Suprapubic skin (tissue), 4 donors: ENCODE measurements around the gene POLR3H. TPM values are rescaled to one million over a fixed set of nuclear protein-coding genes. Genes with fewer than 3 reads are reported as not detected.
"Not testable (repeated sequence)": the region's sequence is repeated elsewhere in the genome, so short reads cannot be mapped to it uniquely, and the experiment has no call there.

Source experiments
- DNase-seq, 2 donors: peaks; one replicate each; pipeline ENCODE4 v3.0.0-alpha.2; 2019; ENCODE audit warnings: low spot score in 2 of 2
- H3K27ac ChIP-seq: fragments of 200-600 bp; sonication (generic); one replicate; pipeline ENCODE4 v1.5.1; 2019
- H3K27me3 ChIP-seq: fragments of 200-600 bp; sonication (generic); one replicate; pipeline ENCODE4 v1.5.1; 2019
- H3K36me3 ChIP-seq: fragments of 200-600 bp; sonication (generic); one replicate; pipeline ENCODE4 v1.5.1; 2019
- H3K4me1 ChIP-seq: fragments of 200-600 bp; sonication (generic); one replicate; pipeline ENCODE4 v1.5.1; 2019
- H3K4me3 ChIP-seq: fragments of 200-600 bp; sonication (generic); one replicate; pipeline ENCODE4 v1.5.1; 2019; ENCODE audit warnings: mild to moderate bottlenecking
- H3K9me3 ChIP-seq: fragments of 200-600 bp; sonication (generic); one replicate; pipeline ENCODE4 v1.5.1; 2019
- CTCF ChIP-seq, 2 donors: fragments of 200-600 bp in 1 of 2; fragments of 450-650 bp in 1 of 2; sonication (generic) in 1 of 2; IDR thresholded peaks; one replicate each; pipeline ENCODE4 v1.5.1; 2016 to 2019; ENCODE audit warnings: antibody characterized with exemption in 2 of 2, mild to moderate bottlenecking in 1 of 2, moderate library complexity in 1 of 2
- EP300 ChIP-seq: sonication (generic); formaldehyde crosslinking; IDR thresholded peaks from one replicate; pipeline ENCODE4 v1.6.1; 2017; ENCODE audit warnings: antibody characterized with exemption
- POLR2A ChIP-seq, 2 donors: fragments of 450-650 bp; IDR thresholded peaks; one replicate each; pipeline ENCODE4 v1.6.1; 2017; ENCODE audit warnings: antibody characterized with exemption in 2 of 2, mild to moderate bottlenecking in 2 of 2, moderate library complexity in 2 of 2
- POLR2AphosphoS5 ChIP-seq, 3 donors: sonication (generic); formaldehyde crosslinking; IDR thresholded peaks; one replicate each; pipeline ENCODE4 v1.6.1; 2017; ENCODE audit warnings: antibody characterized with exemption in 3 of 3
- WGBS: methylation state at CpG from one replicate; pipeline ENCODE4 v1.1.5; 2018; 5-methylcytosine and 5-hydroxymethylcytosine counted together
- total RNA-seq, 4 donors: library from RNA; depleted of rRNA; stranded (reverse); fragments of >200 nt; gene quantifications; one replicate each; pipeline ENCODE4 v1.1.0, GENCODE V29; 2016

The POLR3H gene
- total RNA-seq, 4 donors from 2014 or later = 18.5 to 32.7 (median 23.5) TPM

GRCh38 chr22:41578114-41578513, 33.8 kb upstream of the POLR3H start:
- H3K36me3 ChIP-seq = peaks cover 67% of the 10 kb centered on the region
- 90% methylated on average over 8 of the region's 8 CpGs for WGBS
- no peak for DNase-seq

GRCh38 chr22:41576877-41577276, 32.6 kb upstream of the POLR3H start:
- no peak overlapping the region for H3K27ac ChIP-seq
- no peak overlapping the region for H3K4me3 ChIP-seq
- TF ChIP-seq POLR2AphosphoS5 (IDR thresholded peaks at IDR 0.05) (no peak), CTCF (IDR thresholded peaks at IDR 0.05) (peak in 1 of 2 donors; percentile 34), POLR2A (IDR thresholded peaks at IDR 0.05) (no peak)
- no peaks in the 10 kb centered on the region for H3K27me3 ChIP-seq
- no peaks in the 10 kb centered on the region for H3K4me1 ChIP-seq
- DNase-seq = no peak
- H3K36me3 ChIP-seq = peaks cover 54% of the 10 kb centered on the region
- no peaks in the 10 kb centered on the region for H3K9me3 ChIP-seq
- 93% methylated on average over 5 of the region's 9 CpGs for WGBS

More at GRCh38 chr22:41578114-41578513, 33.8 kb upstream of the POLR3H start:
- no peaks in the 10 kb centered on the region for H3K4me1 ChIP-seq
- H3K4me3 ChIP-seq = no peak overlapping the region
- no peak overlapping the region for H3K27ac ChIP-seq
- no peaks in the 10 kb centered on the region for H3K27me3 ChIP-seq
- TF ChIP-seq EP300 (no peak), CTCF (IDR thresholded peaks at IDR 0.05) (no peak), POLR2AphosphoS5 (IDR thresholded peaks at IDR 0.05) (no peak), POLR2A (IDR thresholded peaks at IDR 0.05) (no peak)
- no peaks in the 10 kb centered on the region for H3K9me3 ChIP-seq

GRCh38 chr22:41575533-41575932, 31.3 kb upstream of the POLR3H start:
- TF ChIP-seq POLR2A (IDR thresholded peaks at IDR 0.05) (no peak), EP300 (no peak), CTCF (IDR thresholded peaks at IDR 0.05) (no peak), POLR2AphosphoS5 (IDR thresholded peaks at IDR 0.05) (no peak)
- Histone ChIP-seq H3K9me3 (no peaks in the 10 kb centered on the region), H3K4me3 (no peak overlapping the region), H3K27ac (no peak overlapping the region), H3K36me3 (peaks cover 51% of the 10 kb centered on the region), H3K27me3 (no peaks in the 10 kb centered on the region), H3K4me1 (no peaks in the 10 kb centered on the region)
- DNase-seq = no peak
- WGBS = no CpG with 5 or more reads among the region's 15 CpGs

GRCh38 chr22:41574847-41575381, 30.6 kb upstream of the POLR3H start:
- Histone ChIP-seq H3K27ac (no peak overlapping the region), H3K4me3 (no peak overlapping the region), H3K27me3 (no peaks in the 10 kb centered on the region), H3K9me3 (no peaks in the 10 kb centered on the region), H3K36me3 (peaks cover 47% of the 10 kb centered on the region), H3K4me1 (no peaks in the 10 kb centered on the region)
- 61% methylated on average over 10 of the region's 26 CpGs for WGBS
- no peak for TF ChIP-seq POLR2AphosphoS5 (IDR thresholded peaks at IDR 0.05)
- TF ChIP-seq POLR2A (IDR thresholded peaks at IDR 0.05) = no peak
- no peak for TF ChIP-seq CTCF (IDR thresholded peaks at IDR 0.05)
- TF ChIP-seq EP300 = no peak
- DNase-seq = peak in 1 of 2 donors; percentile 86

- no peak overlapping the region for H3K27ac ChIP-seq
- no peak for DNase-seq
- 88% methylated on average over 7 of the region's 11 CpGs for WGBS
- no peaks in the 10 kb centered on the region for H3K27me3 ChIP-seq
- H3K4me3 ChIP-seq = no peak overlapping the region
- TF ChIP-seq POLR2AphosphoS5 (IDR thresholded peaks at IDR 0.05) (no peak), POLR2A (IDR thresholded peaks at IDR 0.05) (no peak), EP300 (no peak), CTCF (IDR thresholded peaks at IDR 0.05) (no peak)
- no peaks in the 10 kb centered on the region for H3K9me3 ChIP-seq
- no peaks in the 10 kb centered on the region for H3K4me1 ChIP-seq
- H3K36me3 ChIP-seq = peaks cover 35% of the 10 kb centered on the region
Measured at GRCh38 chr22:41573677-41574076, 29.4 kb upstream of the POLR3H start.

GRCh38 chr22:41572305-41572704, 28.0 kb upstream of the POLR3H start:
- H3K4me1 ChIP-seq, H3K27ac ChIP-seq, H3K9me3 ChIP-seq, DNase-seq, H3K4me3 ChIP-seq, H3K27me3 ChIP-seq: not testable (repeated sequence)
- H3K36me3 ChIP-seq = peaks cover 21% of the 10 kb centered on the region
- WGBS = 96% methylated on average over 3 of the region's 3 CpGs
